HCT116 (cell line): ENCODE data around the gene XIAP.
"Not testable (repeated sequence)": the region's sequence is repeated elsewhere in the genome, so short reads cannot be mapped to it uniquely, and the experiment has no call there.

Source experiments
- ATF3 ChIP-seq: IDR thresholded peaks from 2 replicates; pipeline ENCODE4 v1.6.1; 2012
- CEBPB ChIP-seq: IDR thresholded peaks from 2 replicates; pipeline ENCODE4 v1.6.1; 2012; ENCODE audit warnings: low read depth
- CTCF ChIP-seq, 3 experiments: fragments of 200-600 bp in 1 of 3; sonication (generic) in 1 of 3; IDR thresholded peaks in 2 of 3; conservative IDR thresholded peaks in 1 of 3; 2 replicates each; pipeline ENCODE4 v1.5.1; 2012 to 2017; ENCODE audit warnings: low read depth in 2 of 3, low read length in 2 of 3, antibody characterized with exemption in 1 of 3, borderline replicate concordance in 1 of 3, control low read depth in 1 of 3, mild to moderate bottlenecking in 1 of 3, mixed read lengths in 1 of 3, mixed run types in 1 of 3, moderate library complexity in 1 of 3; ENCODE audit not compliant: insufficient read depth in 1 of 3
- EZH2 ChIP-seq: fragments of 200-600 bp; sonication (generic); IDR thresholded peaks from 2 replicates; pipeline ENCODE4 v1.6.1; 2017; ENCODE audit warnings: antibody characterized with exemption, mixed run types
- EZH2phosphoT487 ChIP-seq: fragments of 200-600 bp; IDR thresholded peaks from 2 replicates; pipeline ENCODE4 v1.6.1; 2018; ENCODE audit warnings: antibody characterized with exemption, borderline replicate concordance
- FOSL1 ChIP-seq: IDR thresholded peaks from 2 replicates; pipeline ENCODE4 v1.6.1; 2012; ENCODE audit warnings: low read depth
- MAX ChIP-seq: IDR thresholded peaks from 2 replicates; pipeline ENCODE4 v1.6.1; 2012
- POLR2A ChIP-seq: IDR thresholded peaks from 2 replicates; pipeline ENCODE4 v1.7.0; 2011; ENCODE audit warnings: borderline replicate concordance; ENCODE audit not compliant: insufficient read depth, insufficient read length; ENCODE audit errors: extremely low read depth
- POLR2AphosphoS5 ChIP-seq: IDR thresholded peaks from 2 replicates; pipeline ENCODE4 v1.6.1; 2011; ENCODE audit warnings: mild to moderate bottlenecking, low read depth, low read length, moderate library complexity
- REST ChIP-seq: IDR thresholded peaks from 2 replicates; pipeline ENCODE4 v1.6.1; 2012; ENCODE audit warnings: low read depth
- TCF7L2 ChIP-seq: IDR thresholded peaks from 2 replicates; pipeline ENCODE4 v1.7.0; 2011; ENCODE audit warnings: borderline replicate concordance, inconsistent platforms; ENCODE audit not compliant: insufficient read depth, insufficient read length; ENCODE audit errors: extremely low read depth
- ZFX ChIP-seq: fragments of 450-650 bp; IDR thresholded peaks from 2 replicates; pipeline ENCODE4 v1.6.1; 2017

- not testable (repeated sequence) for TF ChIP-seq POLR2A; POLR2AphosphoS5; REST; CTCF (IDR thresholded peaks at IDR 0.05 in 2 of 3, conservative IDR thresholded peaks at IDR 0.05 in 1 of 3; ENCODE audit: borderline replicate concordance in 1 of 3, insufficient read depth in 1 of 3, low read depth in 2 of 3, low read length in 2 of 3); EZH2; ZFX; TCF7L2; EZH2phosphoT487; CEBPB; ATF3; FOSL1
- TF ChIP-seq MAX: peak; percentile 59; the same call in 1 of the 2 replicates
Observed at GRCh38 chrX:123849906-123850305, 9.9 kb upstream of the XIAP start.
